Transverse colon (tissue), 3 donors: ENCODE measurements around the gene GPN1.

Source experiments
- POLR2A ChIP-seq: fragments of 450-650 bp; IDR thresholded peaks from one replicate; pipeline ENCODE4 v1.6.1; 2016; ENCODE audit warnings: antibody characterized with exemption, mild to moderate bottlenecking, moderate library complexity
- TF ChIP-seq, protein P1 (sequence below), 5 experiments: fragments of 200-600 bp in 3 of 5; fragments of 450-650 bp in 2 of 5; sonication (generic) in 3 of 5; IDR thresholded peaks; 1 replicate in 2 of 5; 2 replicates in 3 of 5; pipeline ENCODE4 v1.5.1; 2016 to 2017; ENCODE audit warnings: antibody characterized with exemption in 5 of 5, inconsistent platforms in 3 of 5, mild to moderate bottlenecking in 2 of 5, moderate library complexity in 1 of 5

GRCh38 chr2:27681841-27682240, 53.0 kb downstream of the GPN1 start:
- TF ChIP-seq, protein P1, sequence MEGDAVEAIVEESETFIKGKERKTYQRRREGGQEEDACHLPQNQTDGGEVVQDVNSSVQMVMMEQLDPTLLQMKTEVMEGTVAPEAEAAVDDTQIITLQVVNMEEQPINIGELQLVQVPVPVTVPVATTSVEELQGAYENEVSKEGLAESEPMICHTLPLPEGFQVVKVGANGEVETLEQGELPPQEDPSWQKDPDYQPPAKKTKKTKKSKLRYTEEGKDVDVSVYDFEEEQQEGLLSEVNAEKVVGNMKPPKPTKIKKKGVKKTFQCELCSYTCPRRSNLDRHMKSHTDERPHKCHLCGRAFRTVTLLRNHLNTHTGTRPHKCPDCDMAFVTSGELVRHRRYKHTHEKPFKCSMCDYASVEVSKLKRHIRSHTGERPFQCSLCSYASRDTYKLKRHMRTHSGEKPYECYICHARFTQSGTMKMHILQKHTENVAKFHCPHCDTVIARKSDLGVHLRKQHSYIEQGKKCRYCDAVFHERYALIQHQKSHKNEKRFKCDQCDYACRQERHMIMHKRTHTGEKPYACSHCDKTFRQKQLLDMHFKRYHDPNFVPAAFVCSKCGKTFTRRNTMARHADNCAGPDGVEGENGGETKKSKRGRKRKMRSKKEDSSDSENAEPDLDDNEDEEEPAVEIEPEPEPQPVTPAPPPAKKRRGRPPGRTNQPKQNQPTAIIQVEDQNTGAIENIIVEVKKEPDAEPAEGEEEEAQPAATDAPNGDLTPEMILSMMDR (IDR thresholded peaks at IDR 0.05): no peak
- no peak for TF ChIP-seq POLR2A
